ENCODE measurements around the gene PGM1. TPM values are rescaled to one million over a fixed set of nuclear protein-coding genes. Genes with fewer than 3 reads are reported as not detected.

Gene PGM1
- total and polyA plus RNA-seq, 2 of the 13 experiments (the other 11 are each of a cell fraction or from before 2014, with no cell fraction given), result 51.6 to 105 TPM

GRCh38 chr1:63593886-63594605 is 835 bp downstream of the PGM1 start (continued):
- TF ChIP-seq CREB3 (CRISPR knock-in tag; IDR thresholded peaks at IDR 0.05), result no peak
- TF ChIP-seq SP1 (IDR thresholded peaks at IDR 0.05), result no peak
- no peak for TF ChIP-seq SP1 (CRISPR knock-in tag; IDR thresholded peaks at IDR 0.05)
- TF ChIP-seq TAF1 (CRISPR knock-in tag; IDR thresholded peaks at IDR 0.05), result peak; percentile 62
- TF ChIP-seq ZNF777 (CRISPR knock-in tag; IDR thresholded peaks at IDR 0.05), result peak; percentile 64; the same call in 1 of the 2 replicates
- 0 out of 2 replicates have a peak, but pooled peaks have one; percentile 17 for TF ChIP-seq HOXA3 (CRISPR knock-in tag; IDR thresholded peaks at IDR 0.05)
- peak; percentile 22; the same call in 1 of the 2 replicates for TF ChIP-seq NFKB2 (CRISPR knock-in tag; IDR thresholded peaks at IDR 0.05; ENCODE audit: borderline replicate concordance)
- TF ChIP-seq ZNF263 (CRISPR knock-in tag; IDR thresholded peaks at IDR 0.05), result peak; percentile 2; the same call in 1 of the 2 replicates
- TF ChIP-seq ZNF138 (CRISPR knock-in tag; IDR thresholded peaks at IDR 0.05; ENCODE audit: low read depth), result no peak
- no peak for TF ChIP-seq HDAC6 (IDR thresholded peaks at IDR 0.05; ENCODE audit: low read depth, low read length)
- no peak; the same call in 1 of the 2 replicates for TF ChIP-seq ZSCAN31 (CRISPR knock-in tag; IDR thresholded peaks at IDR 0.05; ENCODE audit: low read depth)
- no peak for TF ChIP-seq DPF2 (CRISPR knock-in tag; IDR thresholded peaks at IDR 0.05; ENCODE audit: borderline replicate concordance, low read depth)
- no peak for TF ChIP-seq RNF2 (conservative IDR thresholded peaks at IDR 0.05; ENCODE audit: low read depth)
- TF ChIP-seq, protein P1, sequence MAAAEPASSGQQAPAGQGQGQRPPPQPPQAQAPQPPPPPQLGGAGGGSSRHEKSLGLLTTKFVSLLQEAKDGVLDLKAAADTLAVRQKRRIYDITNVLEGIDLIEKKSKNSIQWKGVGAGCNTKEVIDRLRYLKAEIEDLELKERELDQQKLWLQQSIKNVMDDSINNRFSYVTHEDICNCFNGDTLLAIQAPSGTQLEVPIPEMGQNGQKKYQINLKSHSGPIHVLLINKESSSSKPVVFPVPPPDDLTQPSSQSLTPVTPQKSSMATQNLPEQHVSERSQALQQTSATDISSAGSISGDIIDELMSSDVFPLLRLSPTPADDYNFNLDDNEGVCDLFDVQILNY (CRISPR knock-in tag; conservative IDR thresholded peaks at IDR 0.05), result 0 out of 2 replicates have a peak, but pooled peaks have one; percentile 2
- TF ChIP-seq ZNF251 (CRISPR knock-in tag; IDR thresholded peaks at IDR 0.05), result no peak
- TF ChIP-seq ZNF710 (CRISPR knock-in tag; IDR thresholded peaks at IDR 0.05; ENCODE audit: borderline replicate concordance), result no peak
- no peak for TF ChIP-seq NCOA2 (CRISPR knock-in tag; IDR thresholded peaks at IDR 0.05)
- TF ChIP-seq, protein P2, sequence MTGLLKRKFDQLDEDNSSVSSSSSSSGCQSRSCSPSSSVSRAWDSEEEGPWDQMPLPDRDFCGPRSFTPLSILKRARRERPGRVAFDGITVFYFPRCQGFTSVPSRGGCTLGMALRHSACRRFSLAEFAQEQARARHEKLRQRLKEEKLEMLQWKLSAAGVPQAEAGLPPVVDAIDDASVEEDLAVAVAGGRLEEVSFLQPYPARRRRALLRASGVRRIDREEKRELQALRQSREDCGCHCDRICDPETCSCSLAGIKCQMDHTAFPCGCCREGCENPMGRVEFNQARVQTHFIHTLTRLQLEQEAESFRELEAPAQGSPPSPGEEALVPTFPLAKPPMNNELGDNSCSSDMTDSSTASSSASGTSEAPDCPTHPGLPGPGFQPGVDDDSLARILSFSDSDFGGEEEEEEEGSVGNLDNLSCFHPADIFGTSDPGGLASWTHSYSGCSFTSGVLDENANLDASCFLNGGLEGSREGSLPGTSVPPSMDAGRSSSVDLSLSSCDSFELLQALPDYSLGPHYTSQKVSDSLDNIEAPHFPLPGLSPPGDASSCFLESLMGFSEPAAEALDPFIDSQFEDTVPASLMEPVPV (CRISPR knock-in tag; IDR thresholded peaks at IDR 0.05), result no peak
- TF ChIP-seq, protein P3, sequence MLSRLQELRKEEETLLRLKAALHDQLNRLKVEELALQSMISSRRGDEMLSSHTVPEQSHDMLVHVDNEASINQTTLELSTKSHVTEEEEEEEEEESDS (CRISPR knock-in tag; IDR thresholded peaks at IDR 0.05; ENCODE audit: borderline replicate concordance), result no peak

Data from HepG2 (cell line).